Astrocyte (in vitro differentiated cells and primary cell): ENCODE results near the gene BSND.

ENCODE experiments used
- EZH2 ChIP-seq: IDR thresholded peaks from 2 replicates; pipeline ENCODE4 v1.6.1; 2012; ENCODE audit warnings: mild to moderate bottlenecking, low read length, inconsistent platforms; ENCODE audit not compliant: insufficient read depth
- TF ChIP-seq, protein P1 (sequence below): IDR thresholded peaks from 2 replicates; pipeline ENCODE4 v1.5.1; 2011; ENCODE audit warnings: low read depth, mild to moderate bottlenecking, inconsistent platforms, low read length, moderate library complexity; ENCODE audit not compliant: insufficient read depth

DNA sequence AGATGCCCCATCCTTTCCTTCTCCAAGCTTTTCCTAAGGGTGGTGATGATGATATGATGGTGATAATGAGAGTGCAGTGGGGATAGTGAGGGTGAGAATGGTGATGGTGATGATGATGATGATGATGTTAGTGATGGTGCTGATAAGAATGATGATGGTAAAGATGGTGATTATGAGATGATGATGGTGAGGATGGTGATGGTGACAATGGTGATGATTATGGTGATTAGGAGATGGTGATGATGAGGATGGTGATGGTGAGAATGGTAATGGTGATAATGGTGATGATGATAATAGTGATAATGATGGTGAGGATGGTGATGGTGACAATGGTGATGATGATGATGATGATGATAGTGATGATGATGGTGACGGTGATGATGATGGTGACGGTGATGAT lies 4.0 kb downstream of the BSND start:
- TF ChIP-seq, protein P1, sequence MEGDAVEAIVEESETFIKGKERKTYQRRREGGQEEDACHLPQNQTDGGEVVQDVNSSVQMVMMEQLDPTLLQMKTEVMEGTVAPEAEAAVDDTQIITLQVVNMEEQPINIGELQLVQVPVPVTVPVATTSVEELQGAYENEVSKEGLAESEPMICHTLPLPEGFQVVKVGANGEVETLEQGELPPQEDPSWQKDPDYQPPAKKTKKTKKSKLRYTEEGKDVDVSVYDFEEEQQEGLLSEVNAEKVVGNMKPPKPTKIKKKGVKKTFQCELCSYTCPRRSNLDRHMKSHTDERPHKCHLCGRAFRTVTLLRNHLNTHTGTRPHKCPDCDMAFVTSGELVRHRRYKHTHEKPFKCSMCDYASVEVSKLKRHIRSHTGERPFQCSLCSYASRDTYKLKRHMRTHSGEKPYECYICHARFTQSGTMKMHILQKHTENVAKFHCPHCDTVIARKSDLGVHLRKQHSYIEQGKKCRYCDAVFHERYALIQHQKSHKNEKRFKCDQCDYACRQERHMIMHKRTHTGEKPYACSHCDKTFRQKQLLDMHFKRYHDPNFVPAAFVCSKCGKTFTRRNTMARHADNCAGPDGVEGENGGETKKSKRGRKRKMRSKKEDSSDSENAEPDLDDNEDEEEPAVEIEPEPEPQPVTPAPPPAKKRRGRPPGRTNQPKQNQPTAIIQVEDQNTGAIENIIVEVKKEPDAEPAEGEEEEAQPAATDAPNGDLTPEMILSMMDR, result no peak
- no peak for TF ChIP-seq EZH2
